PC-9 (cell line): ENCODE data around the gene CPEB1. TPM values are rescaled to one million over a fixed set of nuclear protein-coding genes. Genes with fewer than 3 reads are reported as not detected.

Source experiments
- BruUV-seq: library from RNA; stranded (reverse); fragments of 400-500 nt; replicated peaks from 2 replicates; lab custom pipeline; 2021; lab: Mats Ljungman, UMichigan
- CTCF ChIA-PET: fragments of 300-600 bp; sonication (Branson Sonifier 250); formaldehyde crosslinking; loops from one replicate; lab custom pipeline; 2022; ENCODE audit warnings: antibody characterized with exemption; lab: Charles Lee
- POLR2A ChIA-PET: fragments of 300-600 bp; sonication (Branson Sonifier 250); formaldehyde crosslinking; loops from one replicate; lab custom pipeline; 2022; ENCODE audit warnings: antibody characterized with exemption; ENCODE audit not compliant: unreplicated experiment; lab: Charles Lee
- DNase-seq, 2 experiments: peaks; one replicate each; pipeline versions ENCODE4 v3.0.0 to v3.0.0-alpha.2; 2015 to 2022; ENCODE audit warnings: mixed read lengths in 1 of 2
- H2AFZ ChIP-seq: fragments of 200-600 bp; sonication (generic); 2 replicates; pipeline ENCODE4 v1.8.1; 2017; ENCODE audit warnings: antibody characterized with exemption
- H3F3A ChIP-seq: fragments of 200-600 bp; sonication (generic); 2 replicates; pipeline ENCODE4 v1.8.1; 2017; ENCODE audit warnings: antibody characterized with exemption, mild to moderate bottlenecking, low read depth; ENCODE audit not compliant: insufficient read depth
- H3K27ac ChIP-seq: fragments of 200-600 bp; sonication (generic); 2 replicates; pipeline ENCODE4 v1.6.1; 2016; ENCODE audit warnings: mixed run types
- H3K27me3 ChIP-seq: fragments of 200-600 bp; sonication (generic); 2 replicates; pipeline ENCODE4 v1.6.1; 2016; ENCODE audit warnings: low read depth, mixed run types; ENCODE audit not compliant: insufficient read depth
- H3K36me3 ChIP-seq: fragments of 200-600 bp; sonication (generic); 2 replicates; pipeline ENCODE4 v1.6.1; 2016; ENCODE audit warnings: low read depth, mixed run types
- H3K4me1 ChIP-seq: fragments of 200-600 bp; sonication (generic); replicated peaks from 2 replicates; pipeline ENCODE4 v1.6.1; 2016; ENCODE audit warnings: mixed run types; ENCODE audit not compliant: insufficient read depth
- H3K4me2 ChIP-seq: fragments of 200-600 bp; sonication (generic); 2 replicates; pipeline ENCODE4 v1.6.1; 2017; ENCODE audit warnings: mixed run types
- H3K4me3 ChIP-seq: fragments of 200-600 bp; sonication (generic); 2 replicates; pipeline ENCODE4 v1.6.1; 2016; ENCODE audit warnings: mixed run types
- H3K79me2 ChIP-seq: fragments of 200-600 bp; sonication (generic); 2 replicates; pipeline ENCODE4 v1.6.1; 2017; ENCODE audit warnings: low read depth, mixed run types
- H3K9me2 ChIP-seq: fragments of 200-600 bp; sonication (generic); 2 replicates; pipeline ENCODE4 v1.8.1; 2017; ENCODE audit warnings: mild to moderate bottlenecking; ENCODE audit not compliant: insufficient read depth
- H3K9me3 ChIP-seq: fragments of 200-600 bp; sonication (generic); 2 replicates; pipeline ENCODE4 v1.8.1; 2016; ENCODE audit warnings: low read depth; ENCODE audit not compliant: insufficient read depth
- H4K20me1 ChIP-seq: fragments of 200-600 bp; sonication (generic); 2 replicates; pipeline ENCODE4 v1.8.1; 2017; ENCODE audit not compliant: insufficient read depth
- CTCF ChIP-seq: fragments of 200-600 bp; sonication (generic); conservative IDR thresholded peaks from 2 replicates; pipeline ENCODE4 v1.6.1; 2017; ENCODE audit warnings: mixed run types, antibody characterized with exemption, mild to moderate bottlenecking, moderate library complexity
- EZH2 ChIP-seq: fragments of 200-600 bp; sonication (generic); IDR thresholded peaks from 2 replicates; pipeline ENCODE4 v1.8.0; 2017; ENCODE audit warnings: antibody characterized with exemption, low read depth
- intact Hi-C: fragments of 100-400 bp; cut with micrococcal nuclease; formaldehyde crosslinking; loops from one replicate; pipeline ENCODE4 v1.10.0; 2022; ENCODE audit not compliant: unreplicated experiment
- total RNA-seq: library from RNA; stranded (reverse); gene quantifications from 2 replicates; pipeline ENCODE4 v1.2.3, GENCODE V29; 2021

The CPEB1 gene
- total RNA-seq, 1 experiment from 2014 or later, result not detected

DNA sequence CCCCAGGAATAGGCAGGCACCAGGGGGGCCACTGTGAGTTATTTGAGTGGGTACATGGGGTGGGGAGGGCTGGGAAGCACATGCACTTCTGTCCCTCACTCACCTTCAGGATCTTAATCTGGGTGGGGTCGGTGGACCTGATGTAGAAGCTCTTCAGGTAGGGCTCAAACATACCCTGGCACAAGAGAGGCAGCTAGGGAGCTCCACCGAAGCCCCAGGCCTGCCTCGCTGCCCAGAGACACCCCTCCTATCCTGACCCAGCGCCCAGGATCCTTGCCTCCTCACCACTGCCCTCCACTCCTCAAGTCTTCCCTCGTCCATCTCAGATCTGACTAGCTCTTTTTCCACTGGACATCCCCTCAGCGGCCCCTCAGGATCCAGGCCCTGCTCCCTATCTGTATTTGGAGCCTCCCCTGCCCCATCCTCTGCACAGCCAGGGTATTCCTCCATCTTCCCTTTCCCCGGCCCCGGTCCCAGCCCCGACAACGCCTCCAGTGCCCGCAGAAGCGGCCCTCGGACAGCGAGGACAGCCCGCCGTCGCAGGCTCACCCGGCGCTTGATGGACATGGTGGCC lies 32.5 kb upstream of the CPEB1 start:
- TF ChIP-seq CTCF (no peak), EZH2 (no peak)
- H3K4me2 ChIP-seq, result no peak overlapping the region
- H3K79me2 ChIP-seq, result no peaks in the 10 kb centered on the region
- no peaks in the 10 kb centered on the region for H3K9me3 ChIP-seq
- no peaks in the 10 kb centered on the region for H4K20me1 ChIP-seq
- H3K4me1 ChIP-seq, result no peaks in the 10 kb centered on the region
- no peaks in the 10 kb centered on the region for H3K36me3 ChIP-seq
- H3K4me3 ChIP-seq, result no peak overlapping the region
- peaks cover 51% of the 10 kb centered on the region for H3K27me3 ChIP-seq
- H2AFZ ChIP-seq, result no peak overlapping the region
- no TSS peak for BruUV-seq
- intact Hi-C loops, result no loop called here
- H3K9me2 ChIP-seq, result no peaks in the 10 kb centered on the region
- H3F3A ChIP-seq, result no peaks in the 10 kb centered on the region
- DNase-seq, result no peak
- ChIA-PET POLR2A (no interaction called here), CTCF (no interaction called here)
- no peak overlapping the region for H3K27ac ChIP-seq

- H3K36me3 ChIP-seq, result no peaks in the 10 kb centered on the region
- no peaks in the 10 kb centered on the region for H3K9me3 ChIP-seq
- H3K4me2 ChIP-seq, result no peak overlapping the region
- no peak overlapping the region for H3K27ac ChIP-seq
- no TSS peak for BruUV-seq
- H3F3A ChIP-seq, result no peaks in the 10 kb centered on the region
- no peak for TF ChIP-seq CTCF
- TF ChIP-seq EZH2, result no peak
- ChIA-PET POLR2A (no interaction called here), CTCF (no interaction called here)
- no peak for DNase-seq
- no peaks in the 10 kb centered on the region for H3K79me2 ChIP-seq
- H4K20me1 ChIP-seq, result no peaks in the 10 kb centered on the region
- H3K4me1 ChIP-seq, result no peaks in the 10 kb centered on the region
- H2AFZ ChIP-seq, result no peak overlapping the region
- intact Hi-C loops, result no loop called here
- peaks cover 38% of the 10 kb centered on the region for H3K27me3 ChIP-seq
- no peak overlapping the region for H3K4me3 ChIP-seq
- no peaks in the 10 kb centered on the region for H3K9me2 ChIP-seq
Measured at GRCh38 chr15:82677720-82678323, 30.7 kb upstream of the CPEB1 start.

GRCh38 chr15:82674873-82675272 lies 27.7 kb upstream of the CPEB1 start:
- H3K27ac ChIP-seq, result no peak overlapping the region
- H3K9me3 ChIP-seq, result no peaks in the 10 kb centered on the region
- no peaks in the 10 kb centered on the region for H3K9me2 ChIP-seq
- POLR2A ChIA-PET, result no interaction called here
- H3K27me3 ChIP-seq, result peaks cover 46% of the 10 kb centered on the region
- no peak for DNase-seq
- no peak overlapping the region for H2AFZ ChIP-seq
- intact Hi-C loops, result no loop called here
- H3K79me2 ChIP-seq, result no peaks in the 10 kb centered on the region
- TF ChIP-seq CTCF (no peak), EZH2 (no peak)
- CTCF ChIA-PET, result no interaction called here
- no peaks in the 10 kb centered on the region for H3K36me3 ChIP-seq
- no peaks in the 10 kb centered on the region for H4K20me1 ChIP-seq
- BruUV-seq, result no TSS peak
- no peaks in the 10 kb centered on the region for H3K4me1 ChIP-seq
- no peak overlapping the region for H3K4me3 ChIP-seq
- H3K4me2 ChIP-seq, result no peak overlapping the region
- no peaks in the 10 kb centered on the region for H3F3A ChIP-seq
